PC-9 (cell line): ENCODE data around the gene DEFB114. TPM values are rescaled to one million over a fixed set of nuclear protein-coding genes. Genes with fewer than 3 reads are reported as not detected.

Experiments used
- BruUV-seq: library from RNA; stranded (reverse); fragments of 400-500 nt; replicated peaks from 2 replicates; lab custom pipeline; 2021; lab: Mats Ljungman, UMichigan
- CTCF ChIA-PET: fragments of 300-600 bp; sonication (Branson Sonifier 250); formaldehyde crosslinking; loops from one replicate; lab custom pipeline; 2022; ENCODE audit warnings: antibody characterized with exemption; lab: Charles Lee
- POLR2A ChIA-PET: fragments of 300-600 bp; sonication (Branson Sonifier 250); formaldehyde crosslinking; loops from one replicate; lab custom pipeline; 2022; ENCODE audit warnings: antibody characterized with exemption; ENCODE audit not compliant: unreplicated experiment; lab: Charles Lee
- DNase-seq, 2 experiments: peaks; one replicate each; pipeline versions ENCODE4 v3.0.0 to v3.0.0-alpha.2; 2015 to 2022; ENCODE audit warnings: mixed read lengths in 1 of 2
- H2AFZ ChIP-seq: fragments of 200-600 bp; sonication (generic); 2 replicates; pipeline ENCODE4 v1.8.1; 2017; ENCODE audit warnings: antibody characterized with exemption
- H3F3A ChIP-seq: fragments of 200-600 bp; sonication (generic); 2 replicates; pipeline ENCODE4 v1.8.1; 2017; ENCODE audit warnings: antibody characterized with exemption, mild to moderate bottlenecking, low read depth; ENCODE audit not compliant: insufficient read depth
- H3K27ac ChIP-seq: fragments of 200-600 bp; sonication (generic); 2 replicates; pipeline ENCODE4 v1.6.1; 2016; ENCODE audit warnings: mixed run types
- H3K27me3 ChIP-seq: fragments of 200-600 bp; sonication (generic); 2 replicates; pipeline ENCODE4 v1.6.1; 2016; ENCODE audit warnings: low read depth, mixed run types; ENCODE audit not compliant: insufficient read depth
- H3K36me3 ChIP-seq: fragments of 200-600 bp; sonication (generic); 2 replicates; pipeline ENCODE4 v1.6.1; 2016; ENCODE audit warnings: low read depth, mixed run types
- H3K4me1 ChIP-seq: fragments of 200-600 bp; sonication (generic); replicated peaks from 2 replicates; pipeline ENCODE4 v1.6.1; 2016; ENCODE audit warnings: mixed run types; ENCODE audit not compliant: insufficient read depth
- H3K4me2 ChIP-seq: fragments of 200-600 bp; sonication (generic); 2 replicates; pipeline ENCODE4 v1.6.1; 2017; ENCODE audit warnings: mixed run types
- H3K4me3 ChIP-seq: fragments of 200-600 bp; sonication (generic); 2 replicates; pipeline ENCODE4 v1.6.1; 2016; ENCODE audit warnings: mixed run types
- H3K79me2 ChIP-seq: fragments of 200-600 bp; sonication (generic); 2 replicates; pipeline ENCODE4 v1.6.1; 2017; ENCODE audit warnings: low read depth, mixed run types
- H3K9me2 ChIP-seq: fragments of 200-600 bp; sonication (generic); 2 replicates; pipeline ENCODE4 v1.8.1; 2017; ENCODE audit warnings: mild to moderate bottlenecking; ENCODE audit not compliant: insufficient read depth
- H3K9me3 ChIP-seq: fragments of 200-600 bp; sonication (generic); 2 replicates; pipeline ENCODE4 v1.8.1; 2016; ENCODE audit warnings: low read depth; ENCODE audit not compliant: insufficient read depth
- H4K20me1 ChIP-seq: fragments of 200-600 bp; sonication (generic); 2 replicates; pipeline ENCODE4 v1.8.1; 2017; ENCODE audit not compliant: insufficient read depth
- EZH2 ChIP-seq: fragments of 200-600 bp; sonication (generic); IDR thresholded peaks from 2 replicates; pipeline ENCODE4 v1.8.0; 2017; ENCODE audit warnings: antibody characterized with exemption, low read depth
- intact Hi-C: fragments of 100-400 bp; cut with micrococcal nuclease; formaldehyde crosslinking; loops from one replicate; pipeline ENCODE4 v1.10.0; 2022; ENCODE audit not compliant: unreplicated experiment
- total RNA-seq: library from RNA; stranded (reverse); gene quantifications from 2 replicates; pipeline ENCODE4 v1.2.3, GENCODE V29; 2021
- TF ChIP-seq, protein P1 (sequence below): fragments of 200-600 bp; sonication (generic); conservative IDR thresholded peaks from 2 replicates; pipeline ENCODE4 v1.6.1; 2017; ENCODE audit warnings: mixed run types, antibody characterized with exemption, mild to moderate bottlenecking, moderate library complexity

DEFB114 gene
- total RNA-seq, 1 experiment from 2014 or later: not detected

DNA sequence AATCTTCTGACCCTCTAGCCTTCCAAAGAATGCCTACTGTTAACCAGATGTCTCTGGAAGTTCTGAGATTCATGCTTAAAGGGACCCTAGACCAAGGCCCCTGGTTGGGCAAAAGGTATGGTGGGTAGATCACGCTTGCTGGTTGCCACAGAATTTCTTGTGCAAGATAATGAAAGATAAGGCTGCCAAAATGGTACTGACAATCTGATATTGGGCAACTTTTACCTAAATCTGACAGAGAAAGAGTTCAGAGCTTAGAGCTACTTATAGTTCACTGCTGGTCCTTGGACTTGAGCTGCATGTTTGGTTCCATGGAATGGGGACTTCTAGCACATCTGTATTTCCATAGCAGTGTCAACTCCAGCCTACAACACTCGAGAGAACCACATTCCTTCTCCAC lies 12.0 kb downstream of the DEFB114 start:
- Histone ChIP-seq H3K27me3 (no peaks in the 10 kb centered on the region), H3K27ac (no peak overlapping the region), H3K4me1 (no peaks in the 10 kb centered on the region), H3K9me3 (no peaks in the 10 kb centered on the region), H3K36me3 (no peaks in the 10 kb centered on the region), H4K20me1 (no peaks in the 10 kb centered on the region), H3K79me2 (no peaks in the 10 kb centered on the region), H3K4me3 (no peak overlapping the region), H3F3A (no peaks in the 10 kb centered on the region), H3K4me2 (no peak overlapping the region), H3K9me2 (no peaks in the 10 kb centered on the region), H2AFZ (no peak overlapping the region)
- ChIA-PET POLR2A (no interaction called here), CTCF (no interaction called here)
- intact Hi-C loops: no loop called here
- BruUV-seq: no TSS peak
- no peak for DNase-seq
- no peak for TF ChIP-seq EZH2
- TF ChIP-seq, protein P1, sequence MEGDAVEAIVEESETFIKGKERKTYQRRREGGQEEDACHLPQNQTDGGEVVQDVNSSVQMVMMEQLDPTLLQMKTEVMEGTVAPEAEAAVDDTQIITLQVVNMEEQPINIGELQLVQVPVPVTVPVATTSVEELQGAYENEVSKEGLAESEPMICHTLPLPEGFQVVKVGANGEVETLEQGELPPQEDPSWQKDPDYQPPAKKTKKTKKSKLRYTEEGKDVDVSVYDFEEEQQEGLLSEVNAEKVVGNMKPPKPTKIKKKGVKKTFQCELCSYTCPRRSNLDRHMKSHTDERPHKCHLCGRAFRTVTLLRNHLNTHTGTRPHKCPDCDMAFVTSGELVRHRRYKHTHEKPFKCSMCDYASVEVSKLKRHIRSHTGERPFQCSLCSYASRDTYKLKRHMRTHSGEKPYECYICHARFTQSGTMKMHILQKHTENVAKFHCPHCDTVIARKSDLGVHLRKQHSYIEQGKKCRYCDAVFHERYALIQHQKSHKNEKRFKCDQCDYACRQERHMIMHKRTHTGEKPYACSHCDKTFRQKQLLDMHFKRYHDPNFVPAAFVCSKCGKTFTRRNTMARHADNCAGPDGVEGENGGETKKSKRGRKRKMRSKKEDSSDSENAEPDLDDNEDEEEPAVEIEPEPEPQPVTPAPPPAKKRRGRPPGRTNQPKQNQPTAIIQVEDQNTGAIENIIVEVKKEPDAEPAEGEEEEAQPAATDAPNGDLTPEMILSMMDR: no peak

DNA sequence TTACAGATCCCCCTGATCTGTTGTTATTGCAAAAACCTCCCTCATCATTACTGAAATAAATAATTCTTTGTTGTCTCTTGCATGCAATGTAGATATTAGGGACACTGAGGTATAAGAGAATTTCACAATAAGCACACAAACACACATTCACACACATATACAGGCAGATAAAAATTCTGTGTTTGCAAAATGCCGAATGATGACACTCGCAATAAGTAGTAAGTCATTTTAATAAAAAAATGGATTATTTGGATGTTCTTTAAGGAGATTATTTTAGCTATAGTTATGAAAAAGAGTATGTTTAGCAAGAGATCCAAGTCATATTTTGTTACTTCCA lies 13.6 kb downstream of the DEFB114 start:
- Histone ChIP-seq H3K9me3 (no peaks in the 10 kb centered on the region), H3K27ac (no peak overlapping the region), H3K79me2 (no peaks in the 10 kb centered on the region), H3K4me1 (no peaks in the 10 kb centered on the region), H3K4me2 (peak overlapping the region; percentile 60), H3K27me3 (no peaks in the 10 kb centered on the region), H3K36me3 (no peaks in the 10 kb centered on the region), H2AFZ (no peak overlapping the region), H4K20me1 (no peaks in the 10 kb centered on the region), H3K9me2 (no peaks in the 10 kb centered on the region), H3K4me3 (peak overlapping the region; percentile 10; the same call in 1 of the 2 replicates), H3F3A (no peaks in the 10 kb centered on the region)
- ChIA-PET POLR2A (no interaction called here), CTCF (no interaction called here)
- no TSS peak for BruUV-seq
- no peak for DNase-seq
- intact Hi-C loops: no loop called here
- TF ChIP-seq, protein P1: no peak
- TF ChIP-seq EZH2: no peak

DNA sequence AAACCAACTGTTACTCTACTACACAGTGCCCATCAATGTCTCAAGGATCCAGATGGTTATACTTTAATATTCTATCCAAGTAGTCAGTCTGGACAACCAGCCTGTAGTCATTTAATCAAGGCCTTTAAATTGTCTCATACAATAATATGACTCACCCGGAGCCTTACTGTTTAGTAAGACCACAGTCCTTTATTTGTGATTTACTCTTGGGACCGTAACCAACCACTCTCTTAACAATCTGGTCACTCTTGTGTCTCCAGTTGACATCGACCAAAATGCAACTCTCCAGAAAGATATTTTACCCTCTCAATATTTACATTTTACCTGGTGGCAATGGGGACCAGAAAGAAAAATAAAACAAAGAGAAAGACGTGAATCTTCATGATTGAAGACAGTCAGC lies 14.9 kb downstream of the DEFB114 start:
- intact Hi-C loops: no loop called here
- TF ChIP-seq, protein P1: no peak
- TF ChIP-seq EZH2: no peak
- H3K4me2 ChIP-seq: peak overlapping the region; percentile 60
- no peaks in the 10 kb centered on the region for H3K9me3 ChIP-seq
- ChIA-PET POLR2A (no interaction called here), CTCF (no interaction called here)
- no TSS peak for BruUV-seq
- H3K4me3 ChIP-seq: peak overlapping the region; percentile 45; the same call in 1 of the 2 replicates
- no peaks in the 10 kb centered on the region for H3K79me2 ChIP-seq
- H3F3A ChIP-seq: no peaks in the 10 kb centered on the region
- no peaks in the 10 kb centered on the region for H3K9me2 ChIP-seq
- H3K36me3 ChIP-seq: no peaks in the 10 kb centered on the region
- no peaks in the 10 kb centered on the region for H3K4me1 ChIP-seq
- no peak for DNase-seq
- no peaks in the 10 kb centered on the region for H3K27me3 ChIP-seq
- H2AFZ ChIP-seq: peak overlapping the region; percentile 55; the same call in 1 of the 2 replicates
- no peaks in the 10 kb centered on the region for H4K20me1 ChIP-seq
- no peak overlapping the region for H3K27ac ChIP-seq
